DND-41 (cell line): ENCODE results near the gene DNAH1.

Experiments
- ATAC-seq: fragments of 200-7000 bp; cut with Tn5 transposase; 3 replicates; pipeline ENCODE4 v1.9.1; 2021; ENCODE audit warnings: low read depth; ENCODE audit not compliant: insufficient read depth
- DNase-seq: peaks from one replicate; pipeline ENCODE4 v3.0.0-alpha.2; 2020
- H2AFZ ChIP-seq: 2 replicates; pipeline ENCODE4 v1.6.0; 2012; ENCODE audit warnings: low read depth, low read length
- H3K27ac ChIP-seq: 2 replicates; pipeline ENCODE4 v1.5.1; 2012; ENCODE audit warnings: low read length, inconsistent platforms
- H3K27me3 ChIP-seq: fragments of 200-600 bp; sonication (generic); 2 replicates; pipeline ENCODE4 v1.6.0; 2012; ENCODE audit warnings: low read length, mild to moderate bottlenecking, inconsistent platforms; ENCODE audit not compliant: insufficient read depth, poor library complexity
- H3K36me3 ChIP-seq: 2 replicates; pipeline ENCODE4 v1.5.1; 2012; ENCODE audit warnings: low read length, inconsistent platforms; ENCODE audit not compliant: insufficient read depth
- H3K4me1 ChIP-seq: 2 replicates; pipeline ENCODE4 v1.5.1; 2012; ENCODE audit warnings: mild to moderate bottlenecking, low read length; ENCODE audit not compliant: insufficient read depth
- H3K4me2 ChIP-seq: 2 replicates; pipeline ENCODE4 v1.6.0; 2012; ENCODE audit warnings: mild to moderate bottlenecking, moderate library complexity, low read length, inconsistent platforms; ENCODE audit not compliant: insufficient read depth
- H3K4me3 ChIP-seq, 2 experiments: fragments of 200-600 bp in 1 of 2; shearing (Covaris generic) in 1 of 2; 2 replicates each; pipeline ENCODE4 v1.5.1; 2012 to 2016; ENCODE audit warnings: inconsistent platforms in 2 of 2, low read length in 2 of 2, mild to moderate bottlenecking in 2 of 2, low read depth in 1 of 2, moderate library complexity in 1 of 2
- H3K79me2 ChIP-seq: 2 replicates; pipeline ENCODE4 v1.6.0; 2012; ENCODE audit warnings: low read length, inconsistent platforms; ENCODE audit not compliant: insufficient read depth
- H3K9ac ChIP-seq: 2 replicates; pipeline ENCODE4 v1.6.0; 2012; ENCODE audit warnings: low read depth, mild to moderate bottlenecking, inconsistent platforms, low read length, moderate library complexity
- H3K9me3 ChIP-seq: 2 replicates; pipeline ENCODE4 v1.5.1; 2012; ENCODE audit warnings: low read length, moderate library complexity, mild to moderate bottlenecking, inconsistent platforms; ENCODE audit not compliant: insufficient read depth, severe bottlenecking
- H4K20me1 ChIP-seq: 2 replicates; pipeline ENCODE4 v1.6.0; 2012; ENCODE audit warnings: low read length; ENCODE audit not compliant: insufficient read depth
- EZH2 ChIP-seq: IDR thresholded peaks from 3 replicates; pipeline ENCODE4 v1.6.1; 2012; ENCODE audit warnings: borderline replicate concordance, low read depth, mild to moderate bottlenecking, moderate library complexity, low read length, inconsistent platforms; ENCODE audit not compliant: severe bottlenecking
- TF ChIP-seq, protein P1 (sequence below): IDR thresholded peaks from 2 replicates; pipeline ENCODE4 v1.5.1; 2012; ENCODE audit warnings: borderline replicate concordance, low read length, moderate library complexity, mild to moderate bottlenecking; ENCODE audit not compliant: poor library complexity, severe bottlenecking; ENCODE audit errors: extremely low read depth

Gene DNAH1

GRCh38 chr3:52286777-52287110, 29.4 kb upstream of the DNAH1 start:
- Histone ChIP-seq H3K9ac (peak overlapping the region; percentile 79), H3K4me2 (peak overlapping the region; percentile 75), H2AFZ (peak overlapping the region; percentile 88; the same call in 1 of the 2 replicates), H3K36me3 (peaks cover 11% of the 10 kb centered on the region), H3K9me3 (no peaks in the 10 kb centered on the region), H3K4me1 (peaks cover 23% of the 10 kb centered on the region), H4K20me1 (no peaks in the 10 kb centered on the region), H3K27ac (peak overlapping the region; percentile 96), H3K4me3 (peak overlapping the region; percentile 61 to 70; a peak in 3 of 4 replicates), H3K27me3 (no peaks in the 10 kb centered on the region), H3K79me2 (peaks cover 29% of the 10 kb centered on the region)
- ATAC-seq (no peak), DNase-seq (no peak)
- TF ChIP-seq EZH2 = no peak
- TF ChIP-seq, protein P1, sequence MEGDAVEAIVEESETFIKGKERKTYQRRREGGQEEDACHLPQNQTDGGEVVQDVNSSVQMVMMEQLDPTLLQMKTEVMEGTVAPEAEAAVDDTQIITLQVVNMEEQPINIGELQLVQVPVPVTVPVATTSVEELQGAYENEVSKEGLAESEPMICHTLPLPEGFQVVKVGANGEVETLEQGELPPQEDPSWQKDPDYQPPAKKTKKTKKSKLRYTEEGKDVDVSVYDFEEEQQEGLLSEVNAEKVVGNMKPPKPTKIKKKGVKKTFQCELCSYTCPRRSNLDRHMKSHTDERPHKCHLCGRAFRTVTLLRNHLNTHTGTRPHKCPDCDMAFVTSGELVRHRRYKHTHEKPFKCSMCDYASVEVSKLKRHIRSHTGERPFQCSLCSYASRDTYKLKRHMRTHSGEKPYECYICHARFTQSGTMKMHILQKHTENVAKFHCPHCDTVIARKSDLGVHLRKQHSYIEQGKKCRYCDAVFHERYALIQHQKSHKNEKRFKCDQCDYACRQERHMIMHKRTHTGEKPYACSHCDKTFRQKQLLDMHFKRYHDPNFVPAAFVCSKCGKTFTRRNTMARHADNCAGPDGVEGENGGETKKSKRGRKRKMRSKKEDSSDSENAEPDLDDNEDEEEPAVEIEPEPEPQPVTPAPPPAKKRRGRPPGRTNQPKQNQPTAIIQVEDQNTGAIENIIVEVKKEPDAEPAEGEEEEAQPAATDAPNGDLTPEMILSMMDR = no peak

DNA sequence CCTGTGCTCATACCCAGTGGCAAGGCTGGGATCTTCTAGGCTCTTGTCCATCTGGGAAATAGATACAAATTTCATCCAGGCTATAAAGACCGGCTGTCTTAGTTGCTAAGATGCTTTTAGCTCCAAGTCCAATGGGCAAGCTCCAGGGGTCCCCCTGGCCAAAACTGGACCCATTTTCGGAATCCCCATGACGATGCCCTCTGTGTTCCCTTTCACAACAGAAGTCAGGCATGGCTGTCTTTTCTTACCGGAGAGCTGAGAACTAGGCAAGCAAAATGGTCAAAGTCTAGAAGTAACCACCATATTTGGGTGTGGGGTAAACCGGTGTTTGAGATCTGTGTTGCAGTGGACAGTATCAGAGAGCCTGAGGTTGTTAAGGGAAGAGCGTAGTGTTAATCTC, 27.4 kb upstream of the DNAH1 start:
- Histone ChIP-seq H3K27me3 (no peaks in the 10 kb centered on the region), H3K9ac (peak overlapping the region; percentile 79), H3K9me3 (no peaks in the 10 kb centered on the region), H3K4me1 (peaks cover 23% of the 10 kb centered on the region), H3K36me3 (peaks cover 24% of the 10 kb centered on the region), H4K20me1 (no peaks in the 10 kb centered on the region), H3K27ac (peak overlapping the region; percentile 96), H2AFZ (0 out of 2 replicates have a peak overlapping the region, but pooled peaks have one; percentile 45), H3K4me3 (peak overlapping the region; percentile 61 to 70; a peak in 3 of 4 replicates), H3K4me2 (peak overlapping the region; percentile 75), H3K79me2 (peaks cover 29% of the 10 kb centered on the region)
- no peak for ATAC-seq
- TF ChIP-seq, protein P1 = no peak
- no peak for TF ChIP-seq EZH2
- DNase-seq = no peak

- TF ChIP-seq, protein P1 = no peak
- TF ChIP-seq EZH2 = no peak
- H3K27ac ChIP-seq = 0 out of 2 replicates have a peak overlapping the region, but pooled peaks have one; percentile 96
Measured at GRCh38 chr3:52289338-52289746, 26.8 kb upstream of the DNAH1 start.

More at GRCh38 chr3:52289338-52289746, 26.8 kb upstream of the DNAH1 start:
- Histone ChIP-seq H3K4me1 (peaks cover 23% of the 10 kb centered on the region), H3K36me3 (peaks cover 24% of the 10 kb centered on the region), H3K27me3 (no peaks in the 10 kb centered on the region), H3K79me2 (peaks cover 29% of the 10 kb centered on the region), H4K20me1 (no peaks in the 10 kb centered on the region), H3K4me3 (no peak overlapping the region), H2AFZ (no peak overlapping the region), H3K9ac (peak overlapping the region; percentile 79; the same call in 1 of the 2 replicates), H3K9me3 (no peaks in the 10 kb centered on the region), H3K4me2 (peak overlapping the region; percentile 75)
- DNase-seq (no peak), ATAC-seq (no peak)
